Testis (tissue), 3 donors: Measurements from ENCODE around the gene PHF13. TPM values are rescaled to one million over a fixed set of nuclear protein-coding genes. Genes with fewer than 3 reads are reported as not detected.

ENCODE experiments used
- DNase-seq: peaks from one replicate; pipeline ENCODE4 v3.0.0-alpha.2; 2019
- H3K27ac ChIP-seq, 2 donors: fragments of 200-600 bp; sonication (generic); one replicate each; pipeline ENCODE4 v1.5.1; 2019
- H3K27me3 ChIP-seq: fragments of 200-600 bp; sonication (generic); one replicate; pipeline ENCODE4 v1.5.1; 2019
- H3K36me3 ChIP-seq: fragments of 200-600 bp; sonication (generic); one replicate; pipeline ENCODE4 v1.5.1; 2017; ENCODE audit warnings: low read depth; ENCODE audit errors: missing control alignments
- H3K4me1 ChIP-seq: fragments of 200-600 bp; sonication (generic); one replicate; pipeline ENCODE4 v1.5.1; 2019
- H3K4me3 ChIP-seq, 2 donors: fragments of 200-600 bp; sonication (generic); one replicate each; pipeline ENCODE4 v1.5.1; 2017 to 2019
- H3K9me3 ChIP-seq: fragments of 200-600 bp; sonication (generic); one replicate; pipeline ENCODE4 v1.5.1; 2017
- CTCF ChIP-seq, 3 experiments: fragments of 450-650 bp in 2 of 3; fragments of 200-600 bp in 1 of 3; sonication (generic) in 1 of 3; IDR thresholded peaks; one replicate each; pipeline ENCODE4 v1.5.1; 2016 to 2019; ENCODE audit warnings: antibody characterized with exemption in 3 of 3, mild to moderate bottlenecking in 2 of 3, moderate library complexity in 1 of 3
- POLR2A ChIP-seq: fragments of 450-650 bp; IDR thresholded peaks from one replicate; pipeline ENCODE4 v1.6.1; 2017; ENCODE audit warnings: antibody characterized with exemption, mild to moderate bottlenecking, moderate library complexity
- WGBS, 2 donors: methylation state at CpG; one replicate each; pipeline ENCODE4 v1.1.5; 2018; 5-methylcytosine and 5-hydroxymethylcytosine counted together
- intact Hi-C: fragments of 100-400 bp; cut with DNase I; formaldehyde crosslinking; loops from one replicate; pipeline ENCODE4 v1.15.1; 2023; ENCODE audit warnings: low total_unique reads
- polyA plus RNA-seq: library from polyadenylated mRNA; stranded (reverse); fragments of 350-450 nt; fragmentation: Illumina TruSeq; extraction: RNeasy Lipid Tissue Mini Kit (QIAGEN cat#74804); gene quantifications from one replicate; pipeline ENCODE4 v1.2.3, GENCODE V29; 2014; ENCODE audit warnings: low read depth, low replicate concordance; ENCODE audit not compliant: insufficient read depth
- total RNA-seq, 2 donors: library from RNA; depleted of rRNA; stranded (reverse); fragments of >200 nt; gene quantifications; one replicate each; pipeline ENCODE4 v1.2.3, GENCODE V29; 2016

The PHF13 gene
- total and polyA plus RNA-seq, 3 donors from 2014 or later = 70.8 to 94.3 (median 88.1) TPM

GRCh38 chr1:6579374-6580118, 34.0 kb upstream of the PHF13 start, which contains the start of gene ZBTB48:
ZBTB48 (plus strand) TSS chr1:6579994; CDS start chr1:6580610, 616 bp downstream.
- Histone ChIP-seq H3K27ac (peak within 1 kb of the TSS; percentile 83 to 94), H3K4me3 (peak within 1 kb of the TSS; percentile 68 to 96), H3K36me3 (no peaks in the 10 kb centered on the region), H3K9me3 (no peaks in the 10 kb centered on the region), H3K27me3 (no peaks in the 10 kb centered on the region), H3K4me1 (peaks cover 30% of the 10 kb centered on the region)
- TF ChIP-seq POLR2A (peak; percentile 85), CTCF (IDR thresholded peaks at IDR 0.05) (no peak)
- intact Hi-C loops = loop anchor here (5.0 kb wide), 1 partner anchor 53 kb away; no protein-coding TSS in a partner anchor
- DNase-seq = peak; percentile 99
- 12 to 33% methylated on average over 19 to 58 of the region's 58 CpGs for WGBS, 2 donors

- intact Hi-C loops = loop anchor here (5.0 kb wide), 1 partner anchor 52 kb away; no protein-coding TSS in a partner anchor
- H3K4me3 ChIP-seq = peak overlapping the region; percentile 68 to 96
- 0 to 6% methylated on average over 9 to 30 of the region's 30 CpGs for WGBS, 2 donors
Observed at GRCh38 chr1:6580119-6580592, 33.4 kb upstream of the PHF13 start.

GRCh38 chr1:6580593-6581409, 32.7 kb upstream of the PHF13 start:
- H3K27me3 ChIP-seq = no peaks in the 10 kb centered on the region
- intact Hi-C loops = loop anchor here (5.0 kb wide), 1 partner anchor 52 kb away; no protein-coding TSS in a partner anchor
- H3K27ac ChIP-seq = peak overlapping the region; percentile 83 to 94
- TF ChIP-seq POLR2A (no peak), CTCF (IDR thresholded peaks at IDR 0.05) (no peak)
- peaks cover 30% of the 10 kb centered on the region for H3K4me1 ChIP-seq
- no peaks in the 10 kb centered on the region for H3K9me3 ChIP-seq
- H3K36me3 ChIP-seq = no peaks in the 10 kb centered on the region
- 27 to 30% methylated on average over 12 to 19 of the region's 19 CpGs for WGBS, 2 donors
- DNase-seq = no peak
- peak overlapping the region; percentile 68 to 96 for H3K4me3 ChIP-seq

More at GRCh38 chr1:6580119-6580592, 33.4 kb upstream of the PHF13 start:
- no peak for TF ChIP-seq POLR2A
- TF ChIP-seq CTCF (IDR thresholded peaks at IDR 0.05) = no peak
- Histone ChIP-seq H3K9me3 (no peaks in the 10 kb centered on the region), H3K4me1 (peaks cover 30% of the 10 kb centered on the region), H3K27me3 (no peaks in the 10 kb centered on the region), H3K27ac (peak overlapping the region; percentile 83 to 94), H3K36me3 (no peaks in the 10 kb centered on the region)
- DNase-seq = no peak

GRCh38 chr1:6581561-6582305, 31.8 kb upstream of the PHF13 start:
- Histone ChIP-seq H3K4me1 (peaks cover 30% of the 10 kb centered on the region), H3K27me3 (no peaks in the 10 kb centered on the region), H3K36me3 (no peaks in the 10 kb centered on the region), H3K4me3 (no peak overlapping the region), H3K27ac (no peak overlapping the region), H3K9me3 (no peaks in the 10 kb centered on the region)
- 74 to 80% methylated on average over 10 of the region's 10 CpGs for WGBS, 2 donors
- intact Hi-C loops = loop anchor here (5.0 kb wide), 1 partner anchor 51 kb away; no protein-coding TSS in a partner anchor
- TF ChIP-seq POLR2A (no peak), CTCF (IDR thresholded peaks at IDR 0.05) (no peak)
- DNase-seq = no peak
